Left lobe of liver (tissue), 2 donors: Measurements from ENCODE around the gene TAF9B. TPM values are rescaled to one million over a fixed set of nuclear protein-coding genes. Genes with fewer than 3 reads are reported as not detected.
"Not testable (repeated sequence)": the region's sequence is repeated elsewhere in the genome, so short reads cannot be mapped to it uniquely, and the experiment has no call there.

ENCODE experiments used
- ATAC-seq: fragments of 200-7000 bp; cut with Tn5 transposase; one replicate; pipeline ENCODE4 v1.9.1; 2020; ENCODE audit warnings: mild to moderate bottlenecking, moderate library complexity
- DNase-seq: peaks from one replicate; pipeline ENCODE4 v3.0.0-alpha.2; 2020; ENCODE audit warnings: low spot score
- total RNA-seq: library from RNA; stranded (reverse); gene quantifications from one replicate; pipeline ENCODE4 v1.2.1, GENCODE V29; 2021
- donor health status: DM: no; HTN: no; CAD: no; lungs with moderate emphysema.
- donor health status: DM: no; HTN: yes; CAD: no.

TAF9B gene, protein sequence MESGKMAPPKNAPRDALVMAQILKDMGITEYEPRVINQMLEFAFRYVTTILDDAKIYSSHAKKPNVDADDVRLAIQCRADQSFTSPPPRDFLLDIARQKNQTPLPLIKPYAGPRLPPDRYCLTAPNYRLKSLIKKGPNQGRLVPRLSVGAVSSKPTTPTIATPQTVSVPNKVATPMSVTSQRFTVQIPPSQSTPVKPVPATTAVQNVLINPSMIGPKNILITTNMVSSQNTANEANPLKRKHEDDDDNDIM
- total RNA-seq, result 3.0 TPM

DNA sequence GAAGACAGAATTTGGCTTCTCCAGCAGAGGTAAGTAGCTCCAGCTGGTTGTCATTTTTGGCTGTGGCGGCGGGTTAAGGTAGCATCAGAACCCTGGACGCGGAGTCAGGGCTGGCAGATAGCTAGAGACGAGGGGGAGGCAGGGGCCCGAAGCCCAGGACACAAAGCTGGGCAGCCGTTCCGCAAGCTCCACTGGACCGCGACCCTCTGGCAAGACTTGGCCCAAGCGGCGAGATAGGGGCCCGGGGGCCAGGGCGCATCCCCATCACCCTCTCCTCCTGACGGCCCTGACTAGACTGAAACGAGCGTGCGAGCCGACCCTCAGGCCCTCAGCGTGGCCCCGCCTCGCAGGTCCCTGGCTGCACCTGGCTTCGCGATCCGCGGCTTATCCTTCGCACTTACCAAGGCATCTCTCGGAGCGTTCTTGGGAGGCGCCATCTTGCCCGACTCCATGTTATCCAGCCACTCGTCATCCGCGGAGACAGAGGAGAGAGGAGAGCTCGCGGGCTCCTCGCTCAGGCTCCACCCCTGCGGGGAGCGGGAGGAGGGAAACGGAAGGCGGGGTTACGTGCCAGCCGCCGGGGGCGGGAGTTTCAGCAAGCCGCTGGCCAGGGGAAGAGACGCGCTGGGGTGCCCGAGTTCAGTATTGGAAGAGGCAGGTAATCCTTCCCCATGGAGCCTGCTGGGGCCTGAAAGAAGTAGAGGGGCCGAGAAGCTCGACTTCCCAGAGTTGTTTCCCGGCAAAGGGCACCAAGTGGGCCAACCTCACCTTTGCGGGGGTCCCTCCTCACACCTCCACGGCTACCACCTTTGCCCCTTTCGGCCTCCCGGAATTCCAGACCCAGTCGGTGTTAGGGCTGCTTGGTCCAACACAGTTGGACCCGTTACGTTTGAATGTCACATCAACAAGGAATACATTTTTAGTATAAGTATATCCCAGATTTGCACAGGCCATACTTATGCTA is at the start of gene TAF9B:
Gene TAF9B, minus strand, starts transcription at position 491 of the 964 bp plus-strand sequence. Its CDS starts 39 bp downstream, at position 452.
- ATAC-seq, result peak; percentile 99
- DNase-seq, result peak; percentile 83

DNA sequence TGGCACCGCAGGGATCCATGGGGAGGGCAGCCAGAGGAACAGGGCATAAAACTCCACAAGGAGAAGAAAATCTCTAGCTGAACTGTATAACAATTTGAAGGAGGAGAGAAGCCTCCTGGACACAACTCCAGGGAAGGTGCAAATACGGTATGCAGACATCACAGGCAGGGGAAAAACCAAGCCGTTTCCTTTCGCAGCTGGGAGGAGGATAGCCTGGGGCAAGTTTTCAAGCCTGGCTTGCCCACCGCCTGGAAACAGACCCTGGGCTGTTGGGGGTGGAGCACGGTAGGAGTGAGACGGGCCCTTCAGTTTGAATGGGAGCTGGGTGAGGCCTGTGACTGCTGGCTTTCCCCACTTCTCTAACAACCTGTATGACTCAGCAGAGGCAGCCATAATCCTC is 43.4 kb upstream of the TAF9B start:
- no peak for ATAC-seq
- no peak for DNase-seq

DNA sequence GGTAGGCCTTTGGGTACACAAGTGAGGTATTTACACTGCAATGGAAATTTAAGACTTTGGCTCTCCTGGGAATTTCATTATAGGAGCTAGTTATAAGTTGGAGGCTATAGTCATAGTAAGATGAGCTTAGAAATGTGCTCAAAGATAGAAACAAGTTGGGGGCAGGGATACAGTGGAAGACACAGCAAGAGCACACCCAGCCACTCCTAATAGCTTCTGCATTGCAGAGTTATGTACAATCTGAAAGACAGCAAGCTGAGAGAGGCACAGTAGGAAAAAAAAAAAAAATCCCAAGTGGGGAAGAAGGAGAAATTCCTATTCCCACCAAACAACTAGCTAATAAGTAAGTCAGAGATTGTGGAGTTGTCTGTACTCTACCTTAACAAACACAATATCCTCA is 41.9 kb upstream of the TAF9B start:
- no peak for ATAC-seq
- no peak for DNase-seq

DNA sequence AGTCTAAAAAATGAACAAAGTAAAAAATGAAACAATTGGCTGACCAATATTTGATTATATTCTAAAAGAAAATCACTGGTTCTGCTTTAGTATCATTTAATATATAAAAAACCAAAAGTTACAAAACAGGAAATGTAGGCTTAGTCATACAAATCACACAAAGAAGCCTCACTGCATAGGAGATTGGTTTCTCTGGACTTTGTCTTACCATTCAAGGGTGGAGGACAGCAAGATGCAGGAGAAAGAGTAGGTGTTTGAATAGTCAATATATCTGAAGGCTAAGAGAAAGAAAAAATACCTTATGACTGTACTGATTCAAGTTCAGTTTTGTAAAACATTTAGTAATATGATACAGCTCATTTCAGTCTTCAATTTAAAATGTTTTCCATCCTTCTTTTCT is 28.6 kb upstream of the TAF9B start:
- ATAC-seq, result no peak
- no peak for DNase-seq

DNA sequence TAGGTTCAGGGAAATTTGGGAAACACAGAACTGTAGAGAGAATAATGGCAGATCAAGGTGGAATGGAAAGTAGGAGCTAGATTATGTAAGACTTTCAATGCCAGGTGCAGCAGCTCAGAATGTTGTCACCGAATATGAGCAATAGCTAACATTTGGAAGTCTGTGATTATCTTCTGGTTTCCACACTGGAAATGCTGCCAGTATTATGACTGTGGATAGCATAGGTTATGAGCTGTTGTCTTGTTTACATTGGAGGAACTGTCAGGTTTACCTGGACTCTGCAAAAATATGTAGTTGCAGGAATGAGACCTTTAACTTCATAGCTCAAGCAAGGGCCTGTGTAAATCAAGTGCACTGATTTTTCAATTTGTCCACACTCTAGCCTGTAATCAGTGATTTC is 26.0 kb upstream of the TAF9B start:
- DNase-seq, result no peak
- no peak for ATAC-seq

DNA sequence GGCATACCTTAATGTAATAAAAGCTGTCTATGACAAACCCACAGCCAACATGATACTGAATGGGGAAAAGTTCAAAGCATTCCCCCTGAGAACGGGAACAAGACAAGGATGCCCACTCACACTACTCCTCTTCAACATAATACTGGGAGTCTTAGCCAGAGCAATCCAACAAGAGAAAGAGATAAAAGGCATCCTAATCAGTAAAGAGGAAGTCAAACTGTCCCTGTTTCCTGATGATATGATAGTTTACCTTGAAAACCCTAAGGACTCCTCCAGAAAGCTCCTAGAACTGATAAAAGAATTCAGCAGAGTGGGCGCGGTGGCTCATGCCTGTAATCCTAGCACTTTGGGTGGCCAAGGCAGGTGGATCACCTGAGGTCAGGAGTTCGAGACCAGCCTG is 23.7 kb upstream of the TAF9B start:
- ATAC-seq, DNase-seq: not testable (repeated sequence)

DNA sequence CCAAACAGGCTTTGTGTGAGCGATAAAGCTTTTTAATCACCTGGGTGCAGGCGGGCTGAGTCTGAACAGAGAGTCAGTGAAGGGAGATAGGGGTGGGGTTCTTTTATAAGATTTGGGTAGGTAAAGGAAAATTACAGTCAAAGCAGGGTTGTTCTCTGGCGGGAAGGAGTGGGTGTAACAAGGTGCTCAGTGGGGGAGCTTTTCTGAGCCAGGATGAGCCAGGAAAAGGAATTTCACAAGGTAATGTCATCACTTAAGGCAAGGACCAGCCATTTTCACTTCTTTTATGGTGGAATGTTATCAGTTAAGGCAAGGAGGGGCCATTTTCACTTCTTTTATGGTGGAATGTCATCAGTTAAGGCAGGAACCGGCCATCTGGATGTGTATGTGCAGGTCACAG is 21.3 kb upstream of the TAF9B start:
- not testable (repeated sequence) for DNase-seq, ATAC-seq

DNA sequence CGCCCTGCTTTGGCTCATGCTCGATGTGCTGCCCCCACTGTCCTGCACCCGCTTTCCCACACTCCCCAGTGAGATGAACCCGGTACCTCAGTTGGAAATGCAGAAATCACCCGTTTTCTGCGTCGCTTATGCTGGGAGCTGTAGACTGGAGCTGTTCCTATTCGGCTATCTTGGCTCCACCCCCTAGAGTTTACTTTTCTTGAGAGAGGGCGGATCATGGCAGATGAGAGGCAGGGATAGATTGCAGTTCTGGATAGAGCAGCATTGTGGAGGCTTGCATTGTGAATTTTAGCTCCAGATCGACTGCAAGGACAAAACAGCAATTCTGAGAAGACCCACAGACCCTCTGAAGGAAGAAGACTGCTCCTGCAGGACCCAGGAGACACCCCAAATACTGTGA is 18.4 kb upstream of the TAF9B start:
- not testable (repeated sequence) for DNase-seq, ATAC-seq

DNA sequence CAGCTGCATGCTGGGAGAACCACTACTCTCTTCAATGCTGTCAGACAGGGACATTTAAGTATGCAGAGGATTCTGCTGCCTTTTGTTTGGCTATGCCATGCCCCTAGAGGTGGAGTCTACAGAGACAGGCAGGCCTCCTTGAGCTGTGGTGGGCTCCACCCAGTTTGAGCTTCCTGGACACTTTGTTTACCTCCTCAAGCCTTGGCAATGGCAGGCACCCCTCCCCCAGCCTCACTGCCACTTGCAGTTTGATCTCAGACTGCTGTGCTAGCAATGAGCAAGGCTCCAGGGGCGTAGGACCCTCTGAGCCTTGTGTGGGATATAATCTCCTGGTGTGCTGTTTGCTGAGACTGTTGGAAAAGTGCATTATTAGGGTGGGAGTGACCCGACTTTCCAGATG is 17.9 kb upstream of the TAF9B start:
- not testable (repeated sequence) for ATAC-seq, DNase-seq

DNA sequence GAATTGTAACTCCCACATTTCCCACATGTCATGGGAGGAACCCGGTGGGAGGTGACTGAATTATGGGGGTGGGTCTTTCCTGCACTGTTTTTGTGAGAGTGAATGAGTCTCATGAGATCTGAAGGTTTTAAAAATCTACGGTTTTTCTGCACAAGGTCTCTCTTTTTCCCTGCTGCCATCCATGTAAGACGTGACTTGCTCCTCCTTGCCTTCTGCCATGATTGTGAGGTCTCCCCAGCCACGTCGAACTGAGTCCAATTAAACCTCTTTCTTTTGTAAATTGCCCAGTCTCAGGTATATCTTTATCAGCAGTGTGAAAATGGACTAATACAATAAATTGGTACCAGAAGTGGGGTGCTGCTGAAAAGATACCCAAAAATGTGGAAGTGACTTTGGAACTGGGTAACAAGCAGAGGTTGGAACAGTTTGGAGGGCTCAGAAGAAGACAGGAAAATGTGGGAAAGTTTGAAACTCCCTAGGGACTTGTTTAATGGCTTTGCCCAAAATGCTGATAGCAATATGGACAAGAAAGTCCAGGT is 7.6 kb upstream of the TAF9B start:
- not testable (repeated sequence) for DNase-seq, ATAC-seq

DNA sequence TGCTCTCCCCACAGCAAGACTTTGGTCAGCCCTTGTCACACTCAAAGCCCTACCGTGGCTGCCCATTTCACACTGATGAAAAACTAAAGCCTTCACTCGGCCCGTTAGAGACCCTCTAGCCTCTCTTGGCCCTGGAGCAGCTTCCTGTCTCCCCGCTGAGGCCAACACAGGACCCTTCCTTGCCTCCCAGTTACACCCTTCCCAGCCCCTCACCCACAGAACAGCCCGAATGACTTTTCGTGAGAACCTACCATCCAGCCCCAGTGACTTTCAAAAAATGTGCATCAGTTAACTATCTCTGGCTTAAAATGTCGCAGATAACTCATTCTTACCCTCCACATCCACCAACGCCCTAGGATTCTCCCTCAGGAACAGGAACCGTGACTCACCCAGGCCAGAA is 756 bp upstream of the TAF9B start:
- ATAC-seq, result no peak
- DNase-seq, result no peak

DNA sequence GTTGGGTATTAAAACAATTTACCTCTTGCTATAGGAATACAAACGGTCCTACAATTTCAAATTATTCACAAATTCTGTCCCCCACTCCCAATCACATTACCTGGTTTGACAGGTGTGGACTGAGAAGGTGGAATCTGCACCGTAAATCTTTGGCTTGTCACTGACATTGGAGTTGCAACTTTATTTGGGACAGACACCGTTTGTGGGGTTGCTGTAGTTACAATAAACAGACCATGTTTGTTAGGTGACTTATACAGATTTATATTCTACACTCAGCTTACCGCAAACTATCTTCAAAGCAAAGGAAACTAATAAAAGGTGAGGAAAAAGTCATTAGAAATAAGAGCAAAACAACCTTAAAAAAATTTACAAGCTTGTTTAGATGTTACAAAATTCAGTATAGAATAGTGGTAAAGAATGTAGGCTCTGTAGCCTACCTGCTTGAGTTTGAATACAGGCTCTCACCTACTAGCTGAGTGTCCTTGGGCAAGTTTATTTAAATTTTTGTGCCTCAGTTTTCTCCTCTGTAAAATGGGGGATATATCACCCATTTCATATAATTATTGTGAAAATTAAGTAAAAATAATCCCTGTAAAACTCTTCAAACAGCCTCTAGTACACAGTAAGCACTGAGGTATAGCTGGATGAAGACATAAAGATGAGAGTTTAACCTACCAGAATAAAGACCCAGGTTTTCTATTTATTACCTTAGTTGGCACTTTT is 6.1 kb downstream of the TAF9B start:
- ATAC-seq, result no peak
- DNase-seq, result no peak

DNA sequence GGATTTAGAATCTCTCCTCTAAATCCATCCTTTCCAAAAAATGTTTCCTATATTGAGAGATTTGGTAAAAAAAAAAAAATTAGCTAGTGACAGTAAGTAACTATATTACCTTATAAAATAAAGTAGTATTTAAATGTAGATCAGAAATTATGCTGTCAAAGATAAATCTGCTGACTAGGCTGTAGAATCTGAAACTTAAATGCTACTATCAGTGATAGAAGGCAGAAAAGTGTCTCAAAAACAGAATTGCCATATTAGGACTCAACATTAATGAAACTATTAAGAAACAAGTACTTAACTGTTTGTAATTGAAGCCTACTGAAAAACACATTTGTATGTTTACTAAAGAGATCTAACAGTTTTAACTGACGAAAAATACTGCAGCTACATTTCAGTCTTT is 8.3 kb downstream of the TAF9B start:
- ATAC-seq, result no peak
- DNase-seq, result no peak

DNA sequence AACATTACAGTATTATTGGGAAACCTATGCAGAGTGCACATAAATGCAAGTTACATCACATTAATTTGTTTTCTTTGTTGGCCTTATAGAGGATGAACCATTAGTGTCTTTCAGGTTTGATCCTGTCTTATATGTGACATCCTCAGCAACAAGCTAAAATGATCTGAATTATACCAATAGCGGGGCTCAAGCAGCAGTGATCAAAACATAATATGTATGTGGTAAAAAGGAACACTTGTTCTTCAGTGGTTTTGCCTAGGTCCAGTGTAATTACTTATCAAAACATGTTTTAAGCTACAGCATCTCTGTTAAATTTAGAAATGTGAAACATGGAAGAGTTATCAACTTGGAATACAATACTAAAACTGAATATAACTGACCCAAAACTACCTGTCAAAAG is 9.1 kb downstream of the TAF9B start:
- DNase-seq, result no peak
- ATAC-seq, result no peak

DNA sequence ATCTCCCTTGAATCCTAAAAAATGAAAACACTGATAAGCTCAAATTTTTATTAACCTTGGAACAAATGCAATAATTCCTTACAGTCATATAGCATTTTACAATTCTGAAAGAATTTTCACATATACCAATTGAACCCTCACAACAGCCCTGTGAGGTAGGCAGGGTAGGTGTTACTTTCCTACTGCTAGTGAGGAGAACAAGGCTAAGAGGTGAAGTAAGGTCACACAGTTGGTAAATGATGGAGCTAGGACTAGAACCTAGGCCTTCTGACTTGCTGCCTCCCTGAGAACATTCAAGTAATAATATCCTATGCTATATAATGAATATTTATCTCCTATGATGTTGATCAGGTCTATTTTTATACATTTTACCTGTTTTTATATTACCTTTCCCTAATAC is 9.7 kb downstream of the TAF9B start:
- ATAC-seq (no peak), DNase-seq (no peak)

DNA sequence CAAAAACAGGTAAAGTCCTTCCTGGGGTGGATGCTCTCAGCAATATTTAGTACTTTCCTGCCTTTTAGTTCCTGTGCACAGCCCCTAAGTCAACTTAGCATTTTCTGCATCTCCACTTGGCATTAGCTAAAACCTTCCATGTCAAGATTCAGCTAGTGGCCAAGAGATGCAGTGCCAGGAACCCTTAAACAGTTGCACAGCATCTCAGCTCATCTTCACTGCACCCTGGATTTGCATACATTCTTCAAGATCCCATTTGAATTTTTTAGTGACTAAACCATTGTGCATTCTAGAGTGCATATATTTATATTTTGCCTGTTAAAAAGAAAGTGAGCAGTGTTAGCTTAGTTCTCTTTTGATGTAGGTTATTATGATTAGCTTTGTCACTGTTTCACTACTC is 13.7 kb downstream of the TAF9B start:
- DNase-seq, ATAC-seq: not testable (repeated sequence)

DNA sequence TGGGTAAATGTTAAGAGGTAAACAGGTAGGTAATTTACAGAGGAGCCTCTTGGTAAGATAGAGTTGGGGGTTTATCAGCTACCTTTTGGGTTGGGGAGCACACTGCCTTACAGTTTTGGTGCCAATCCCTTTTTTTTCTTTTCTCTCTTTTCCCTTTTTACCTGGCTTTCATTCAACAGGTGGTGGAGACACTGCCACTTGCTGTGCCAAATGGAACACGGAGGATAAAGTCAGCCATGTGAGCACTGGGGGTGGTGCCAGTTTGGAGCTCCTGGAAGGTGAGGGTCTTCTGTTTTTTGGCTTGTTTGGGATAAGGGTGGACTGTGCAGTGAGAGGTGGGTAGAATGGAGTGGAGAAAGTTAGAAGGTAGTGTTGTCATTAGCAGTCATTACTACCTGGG is 14.3 kb downstream of the TAF9B start:
- DNase-seq (no peak), ATAC-seq (no peak)

DNA sequence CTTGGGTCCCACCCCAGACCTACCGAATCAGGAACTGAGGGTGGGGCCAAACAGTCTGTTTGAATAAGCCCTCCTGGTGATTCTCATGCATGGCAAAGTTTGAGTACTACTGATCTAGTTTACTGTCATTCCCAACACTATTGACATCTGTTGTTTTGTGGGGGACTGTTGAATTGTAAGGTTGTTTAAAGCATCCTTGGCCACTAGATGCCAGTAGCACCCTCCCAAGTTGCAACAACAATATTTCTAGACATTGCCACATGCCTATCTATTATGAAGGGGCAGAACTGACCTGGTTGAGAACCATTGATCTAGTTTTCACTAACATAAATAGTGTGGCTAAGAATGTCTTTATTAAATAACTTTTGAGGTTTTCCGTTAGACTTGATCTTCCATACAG is 15.1 kb downstream of the TAF9B start:
- ATAC-seq, result no peak

DNA sequence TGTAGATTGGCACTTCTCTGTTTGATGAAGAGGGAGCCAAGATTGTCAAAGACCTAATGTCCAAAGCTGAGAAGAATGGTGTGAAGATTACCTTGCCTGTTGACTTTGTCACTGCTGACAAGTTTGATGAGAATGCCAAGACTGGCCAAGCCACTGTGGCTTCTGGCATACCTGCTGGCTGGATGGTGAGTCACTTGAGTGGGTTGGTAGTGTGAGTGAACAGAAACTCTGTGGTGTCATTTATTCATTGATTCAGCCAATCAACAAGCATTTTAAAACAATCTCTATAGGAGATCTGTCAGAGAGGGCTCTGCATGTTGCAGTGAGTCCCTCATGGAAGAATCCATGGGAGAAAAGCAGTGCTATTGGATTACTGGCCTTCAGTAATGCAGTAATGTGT is 16.3 kb downstream of the TAF9B start:
- DNase-seq, result no peak
- ATAC-seq, result no peak

More for the DNA sequence above, 15.1 kb downstream of the TAF9B start:
- DNase-seq, result no peak

DNA sequence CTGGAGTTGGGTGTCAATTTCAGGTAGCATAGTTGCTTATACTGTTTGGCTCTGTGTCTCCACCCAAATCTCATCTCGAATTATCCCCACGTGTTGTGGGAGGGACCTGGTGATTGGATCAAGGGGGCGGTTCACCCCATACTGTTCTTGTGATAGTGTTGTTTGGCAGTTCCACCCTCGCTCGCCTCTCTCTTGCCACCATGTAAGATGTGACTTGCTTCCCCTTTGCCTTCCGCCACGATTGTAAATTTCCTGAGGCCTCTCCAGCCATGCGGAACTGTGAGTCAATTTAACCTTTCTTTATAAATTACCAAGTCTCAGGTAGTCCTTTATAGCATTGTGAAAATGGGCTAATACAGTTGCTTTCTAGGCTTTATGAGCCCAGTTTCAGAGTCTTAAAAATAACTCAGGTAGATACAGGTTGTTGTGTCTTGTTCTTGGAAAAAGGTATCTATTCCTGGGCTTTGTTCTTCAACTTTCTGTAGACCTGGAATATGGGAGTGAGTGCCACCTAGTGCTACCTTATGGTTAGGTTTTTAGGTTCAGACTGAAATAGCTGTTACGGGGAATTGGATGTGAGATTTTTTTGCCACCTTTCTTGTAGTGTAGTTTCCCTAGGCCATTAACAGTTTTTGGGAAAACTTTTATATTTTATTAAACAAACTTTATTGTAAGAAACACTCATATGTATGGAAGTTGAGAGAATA is 19.8 kb downstream of the TAF9B start:
- no peak for DNase-seq
- ATAC-seq, result peak; percentile 68
